Measurements from ENCODE around the gene MSS51.
"Not testable (repeated sequence)": the region's sequence is repeated elsewhere in the genome, so short reads cannot be mapped to it uniquely, and the experiment has no call there.

Gene MSS51

GRCh38 chr10:73413528-73414229 lies 19.7 kb downstream of the MSS51 start, which contains the start of gene ANXA7:
ANXA7 (minus strand) TSS chr10:73414058; CDS start chr10:73400856, 13,202 bp downstream.
- FAIRE-seq: no peak

GRCh38 chr10:73413108-73413527 lies 20.2 kb downstream of the MSS51 start:
- no peak for FAIRE-seq

GRCh38 chr10:73410897-73411296 lies 22.5 kb downstream of the MSS51 start:
- FAIRE-seq: no peak

GRCh38 chr10:73408978-73409521 lies 24.3 kb downstream of the MSS51 start:
- no peak for FAIRE-seq

GRCh38 chr10:73408061-73408460 lies 25.3 kb downstream of the MSS51 start:
- FAIRE-seq: no peak

GRCh38 chr10:73407495-73407894 lies 25.9 kb downstream of the MSS51 start:
- no peak for FAIRE-seq

GRCh38 chr10:73406846-73407245 lies 26.5 kb downstream of the MSS51 start:
- no peak for FAIRE-seq

GRCh38 chr10:73405556-73405955 lies 27.8 kb downstream of the MSS51 start:
- FAIRE-seq: no peak

GRCh38 chr10:73404690-73405089 lies 28.7 kb downstream of the MSS51 start:
- FAIRE-seq: no peak

- no peak for FAIRE-seq
Observed at GRCh38 chr10:73401636-73402035, 31.7 kb downstream of the MSS51 start.

- no peak for FAIRE-seq
Observed at GRCh38 chr10:73399063-73399462, 34.3 kb downstream of the MSS51 start.

GRCh38 chr10:73398024-73398423 lies 35.3 kb downstream of the MSS51 start:
- no peak for FAIRE-seq

- not testable (repeated sequence) for FAIRE-seq
Observed at GRCh38 chr10:73394325-73394724, 39.0 kb downstream of the MSS51 start.

- FAIRE-seq: no peak
Observed at GRCh38 chr10:73388228-73388627, 45.1 kb downstream of the MSS51 start.

- FAIRE-seq: no peak
Observed at GRCh38 chr10:73386583-73386982, 46.8 kb downstream of the MSS51 start.

GRCh38 chr10:73379064-73379748 lies 54.2 kb downstream of the MSS51 start:
- FAIRE-seq: no peak

- FAIRE-seq: no peak
Observed at GRCh38 chr10:73376679-73377078, 56.7 kb downstream of the MSS51 start.
